BJ (cell line): ENCODE results near the gene PMP22. TPM values are rescaled to one million over a fixed set of nuclear protein-coding genes. Genes with fewer than 3 reads are reported as not detected.
A peak's percentile ranks its signal among the peaks of the same experiment; 100 is the strongest.

ENCODE experiments used
- CTCF ChIA-PET: fragments of 350-600 bp; formaldehyde crosslinking; extraction: SDS; loops from one replicate; lab custom pipeline; 2021; ENCODE audit warnings: antibody characterized with exemption, inconsistent platforms; lab: Yijun Ruan, JAX
- POLR2A ChIA-PET: fragments of 300-600 bp; sonication (Branson Sonifier 250); formaldehyde crosslinking; extraction: SDS; loops from one replicate; lab custom pipeline; 2021; ENCODE audit warnings: antibody characterized with exemption; lab: Charles Lee
- DNase-seq: peaks from one replicate; pipeline ENCODE4 v3.0.0-alpha.2; 2011; ENCODE audit warnings: low read depth
- H3K27me3 ChIP-seq: 2 replicates; pipeline ENCODE4 v1.6.0; 2011; ENCODE audit warnings: low read length; ENCODE audit not compliant: control insufficient read depth, insufficient read depth
- H3K36me3 ChIP-seq: 2 replicates; pipeline ENCODE4 v1.5.1; 2011; ENCODE audit warnings: low read length; ENCODE audit not compliant: control insufficient read depth, insufficient read depth
- H3K4me3 ChIP-seq: 2 replicates; pipeline ENCODE4 v1.5.1; 2011; ENCODE audit warnings: low read depth, mild to moderate bottlenecking, control low read depth, low read length
- CTCF ChIP-seq: IDR thresholded peaks from 2 replicates; pipeline ENCODE4 v1.5.1; 2011; ENCODE audit warnings: low read depth, mild to moderate bottlenecking, control low read depth, inconsistent platforms, low read length, moderate library complexity; ENCODE audit not compliant: insufficient read depth
- polyA plus RNA-seq: library from polyadenylated mRNA; depleted of rRNA; stranded (reverse); fragments of >200 nt; gene quantifications from 2 replicates; pipeline ENCODE4 v1.2.3, GENCODE V29; 2011

Gene PMP22
- polyA plus RNA-seq, 1 experiment = 208 TPM

GRCh38 chr17:15250135-15250860, 14.8 kb downstream of the PMP22 start:
- CTCF ChIA-PET = interaction anchor here (1.5 to 2.0 kb wide), 2 partner anchors 10 to 207 kb away, joined by 4 to 5 read pairs; no protein-coding TSS in a partner anchor
- POLR2A ChIA-PET = no interaction called here
- no peak for DNase-seq

GRCh38 chr17:15249487-15249886, 15.6 kb downstream of the PMP22 start:
- no peak for DNase-seq
- no peak for TF ChIP-seq CTCF
- no peak overlapping the region for H3K4me3 ChIP-seq
- ChIA-PET POLR2A (no interaction called here), CTCF (interaction anchor here (1.2 to 2.0 kb wide), 3 partner anchors 11 to 259 kb away, joined by 4 to 6 read pairs (median 6); no protein-coding TSS in a partner anchor)
- peaks cover 17% of the 10 kb centered on the region for H3K36me3 ChIP-seq
- no peaks in the 10 kb centered on the region for H3K27me3 ChIP-seq

More at GRCh38 chr17:15250135-15250860, 14.8 kb downstream of the PMP22 start:
- Histone ChIP-seq H3K36me3 (peaks cover 19% of the 10 kb centered on the region), H3K27me3 (no peaks in the 10 kb centered on the region), H3K4me3 (no peak overlapping the region)
- no peak for TF ChIP-seq CTCF

- Histone ChIP-seq H3K36me3 (peaks cover 10% of the 10 kb centered on the region), H3K27me3 (no peaks in the 10 kb centered on the region), H3K4me3 (no peak overlapping the region)
- peak; percentile 42; the same call in 1 of the 2 replicates for TF ChIP-seq CTCF
- ChIA-PET CTCF (interaction anchor here (0.6 to 3.5 kb wide), 10 partner anchors 10 to 266 kb away, joined by 3 to 29 read pairs (median 6); no protein-coding TSS in a partner anchor), POLR2A (no interaction called here)
- DNase-seq = no peak
These were observed 17.1 kb downstream of the PMP22 start for GRCh38 chr17:15247891-15248529.

GRCh38 chr17:15245054-15245453, 20.1 kb downstream of the PMP22 start:
- TF ChIP-seq CTCF = no peak
- H3K4me3 ChIP-seq = no peak overlapping the region
- DNase-seq = no peak
- H3K36me3 ChIP-seq = peaks cover 6% of the 10 kb centered on the region
- ChIA-PET POLR2A (no interaction called here), CTCF (interaction anchor here (1.9 kb wide), 1 partner anchor 13 kb away, joined by 9 read pairs; no protein-coding TSS in a partner anchor)
- no peaks in the 10 kb centered on the region for H3K27me3 ChIP-seq

- ChIA-PET POLR2A (no interaction called here), CTCF (interaction anchor here (1.5 to 1.7 kb wide), 3 partner anchors 16 to 262 kb away, joined by 3 to 6 read pairs (median 5); no protein-coding TSS in a partner anchor)
- Histone ChIP-seq H3K27me3 (no peaks in the 10 kb centered on the region), H3K4me3 (no peak overlapping the region), H3K36me3 (peaks cover 15% of the 10 kb centered on the region)
- TF ChIP-seq CTCF = no peak
- no peak for DNase-seq
These were observed 24.5 kb downstream of the PMP22 start for GRCh38 chr17:15240644-15241043.
